ENCODE measurements around the gene TOP2B.

Gene TOP2B

DNA sequence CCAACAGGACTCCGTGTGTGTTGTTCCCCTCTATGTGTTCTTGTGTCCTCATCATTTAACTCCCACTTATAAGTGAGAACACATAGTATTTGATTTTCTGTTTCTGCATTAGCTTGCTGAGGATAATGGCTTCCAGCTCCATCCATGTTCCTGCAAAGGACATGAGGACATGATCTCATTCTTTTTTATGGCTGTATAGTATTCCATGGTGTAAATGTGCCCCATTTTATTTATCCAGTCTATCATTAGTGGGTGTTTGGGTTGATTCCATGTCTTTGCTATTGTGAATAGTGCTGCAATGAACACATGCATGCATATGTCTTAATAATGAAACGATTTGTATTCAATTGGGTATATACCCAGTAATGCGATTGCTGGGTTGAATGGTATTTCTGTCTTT is 28.5 kb upstream of the TOP2B start:
- Histone ChIP-seq H2BK120ac (ENCODE audit: insufficient read depth, low read length, poor library complexity) (no peak overlapping the region), H3K18ac (ENCODE audit: low read length) (no peak overlapping the region), H3K14ac (ENCODE audit: low read length) (no peak overlapping the region), H3K4me3 (ENCODE audit: low read depth, low read length) (no peak overlapping the region), H3K27ac (ENCODE audit: low read depth, low read length) (no peak overlapping the region), H3K79me2 (ENCODE audit: control insufficient read depth, insufficient read depth, low read length, poor library complexity) (no peaks in the 10 kb centered on the region), H3K23ac (ENCODE audit: low read length) (no peak overlapping the region), H4K8ac (ENCODE audit: low read depth, low read length) (no peak overlapping the region), H2BK5ac (ENCODE audit: low read depth, low read length, poor library complexity) (no peak overlapping the region), H3K9me3 (ENCODE audit: insufficient read depth, low read depth, low read length) (no peaks in the 10 kb centered on the region), H4K91ac (ENCODE audit: low read depth, low read length) (no peak overlapping the region), H2BK12ac (ENCODE audit: low read length) (no peak overlapping the region), H3K79me1 (ENCODE audit: low read length) (no peaks in the 10 kb centered on the region), H2AFZ (ENCODE audit: insufficient read depth, low read length, poor library complexity) (no peak overlapping the region), H3K4me1 (ENCODE audit: control insufficient read depth in 1 of 2, insufficient read depth in 2 of 2, low read length in 2 of 2) (no peaks in the 10 kb centered on the region), H3K4ac (ENCODE audit: low read depth, low read length) (no peak overlapping the region), H3K27me3 (ENCODE audit: insufficient read depth, low read length) (no peaks in the 10 kb centered on the region), H2AK5ac (ENCODE audit: low read length) (no peak overlapping the region), H3K4me2 (ENCODE audit: low read length) (no peak overlapping the region), H3K9ac (ENCODE audit: low read length) (no peak overlapping the region), H3K36me3 (ENCODE audit: control insufficient read depth in 1 of 2, insufficient read depth in 2 of 2, low read length in 2 of 2) (no peaks in the 10 kb centered on the region), H4K12ac (ENCODE audit: low read depth, low read length) (no peak overlapping the region)
- no CpG with 5 or more reads among the region's 3 CpGs for WGBS (ENCODE audit: extremely low coverage, insufficient coverage, insufficient read length)
- DNase-seq, result no peak

DNA sequence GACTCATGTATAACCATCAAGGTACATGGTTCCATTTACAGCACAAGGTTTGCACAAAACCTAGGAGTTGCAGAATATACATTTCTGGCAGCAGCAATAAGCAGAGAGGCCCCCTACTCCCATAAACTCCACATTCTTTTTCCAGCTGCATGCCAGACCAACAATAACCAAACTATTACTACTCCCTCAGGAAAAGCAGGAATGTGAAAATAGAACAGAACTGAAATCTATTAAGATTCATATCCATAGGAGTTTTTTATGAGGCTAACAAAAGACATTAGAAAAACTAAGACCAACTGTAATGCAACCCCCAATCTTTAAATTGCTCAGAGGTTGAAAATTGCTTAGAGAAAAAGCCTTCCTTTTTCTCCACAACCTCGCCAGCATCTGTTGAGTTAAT is 27.6 kb upstream of the TOP2B start:
- Histone ChIP-seq H3K27ac (ENCODE audit: low read depth, low read length) (no peak overlapping the region), H3K9me3 (ENCODE audit: insufficient read depth, low read depth, low read length) (no peaks in the 10 kb centered on the region)
- no CpG with 5 or more reads among the region's 1 CpG for WGBS (ENCODE audit: extremely low coverage, insufficient coverage, insufficient read length)

DNA sequence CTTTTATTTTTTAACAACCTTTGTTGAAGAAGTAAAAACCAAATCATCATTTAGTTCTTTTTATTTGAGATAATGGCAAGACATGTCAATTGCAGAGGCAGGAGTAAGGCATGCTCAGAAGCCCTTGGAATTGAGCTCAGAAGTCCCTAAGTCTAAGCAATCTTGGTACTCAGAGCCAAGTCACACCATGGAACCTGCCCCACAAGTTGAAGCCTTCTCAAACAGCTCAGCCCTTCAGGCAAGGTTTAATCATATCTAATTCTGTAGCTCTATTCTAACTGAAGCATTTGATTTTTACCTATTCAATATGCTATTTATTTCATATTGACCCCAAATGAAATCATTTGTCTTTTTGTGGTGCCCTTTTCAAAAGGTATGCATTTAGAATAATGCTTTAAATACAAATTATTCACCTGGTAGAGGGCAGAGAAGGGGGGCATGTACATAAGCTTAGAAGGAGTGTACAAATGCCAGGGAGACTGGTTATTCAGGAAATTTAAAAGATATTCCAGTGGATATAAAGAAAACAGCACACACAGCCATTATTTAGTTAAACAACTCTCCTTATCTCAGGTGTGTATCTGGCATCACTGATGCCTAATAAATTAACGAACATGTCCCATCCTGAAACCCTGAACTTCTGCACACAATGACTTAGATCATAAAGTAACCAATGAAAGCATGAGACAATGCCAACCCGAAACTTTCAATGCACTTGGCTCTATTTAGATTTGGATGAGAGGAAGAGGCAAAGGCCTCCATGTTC is 26.2 kb upstream of the TOP2B start:
- no peak overlapping the region for H3K18ac ChIP-seq (ENCODE audit: low read length)
- H3K4me1 ChIP-seq (ENCODE audit: control insufficient read depth in 1 of 2, insufficient read depth in 2 of 2, low read length in 2 of 2), result no peaks in the 10 kb centered on the region
- H2AFZ ChIP-seq (ENCODE audit: insufficient read depth, low read length, poor library complexity), result no peak overlapping the region
- H3K9ac ChIP-seq (ENCODE audit: low read length), result no peak overlapping the region
- no peaks in the 10 kb centered on the region for H3K79me2 ChIP-seq (ENCODE audit: control insufficient read depth, insufficient read depth, low read length, poor library complexity)
- no peak overlapping the region for H3K27ac ChIP-seq (ENCODE audit: low read depth, low read length)
- no peak overlapping the region for H3K4me3 ChIP-seq (ENCODE audit: low read depth, low read length)
- H2BK5ac ChIP-seq (ENCODE audit: low read depth, low read length, poor library complexity), result no peak overlapping the region
- no peak overlapping the region for H3K14ac ChIP-seq (ENCODE audit: low read length)
- no peaks in the 10 kb centered on the region for H3K79me1 ChIP-seq (ENCODE audit: low read length)
- no peak for DNase-seq
- no peak overlapping the region for H3K4me2 ChIP-seq (ENCODE audit: low read length)
- no peak overlapping the region for H4K91ac ChIP-seq (ENCODE audit: low read depth, low read length)
- H2BK120ac ChIP-seq (ENCODE audit: insufficient read depth, low read length, poor library complexity), result no peak overlapping the region
- no peak overlapping the region for H2BK12ac ChIP-seq (ENCODE audit: low read length)
- H4K8ac ChIP-seq (ENCODE audit: low read depth, low read length), result no peak overlapping the region
- no peak overlapping the region for H2AK5ac ChIP-seq (ENCODE audit: low read length)
- no peaks in the 10 kb centered on the region for H3K27me3 ChIP-seq (ENCODE audit: insufficient read depth, low read length)
- H4K12ac ChIP-seq (ENCODE audit: low read depth, low read length), result no peak overlapping the region
- H3K4ac ChIP-seq (ENCODE audit: low read depth, low read length), result no peak overlapping the region
- no CpG with 5 or more reads among the region's 2 CpGs for WGBS (ENCODE audit: extremely low coverage, insufficient coverage, insufficient read length)
- peaks cover 3% of the 10 kb centered on the region for H3K9me3 ChIP-seq (ENCODE audit: insufficient read depth, low read depth, low read length)
- no peaks in the 10 kb centered on the region for H3K36me3 ChIP-seq (ENCODE audit: control insufficient read depth in 1 of 2, insufficient read depth in 2 of 2, low read length in 2 of 2)
- H3K23ac ChIP-seq (ENCODE audit: low read length), result no peak overlapping the region

More for the DNA sequence above, 27.6 kb upstream of the TOP2B start:
- H2AK5ac ChIP-seq (ENCODE audit: low read length), result no peak overlapping the region
- H3K4me3 ChIP-seq (ENCODE audit: low read depth, low read length), result no peak overlapping the region
- no peak overlapping the region for H4K91ac ChIP-seq (ENCODE audit: low read depth, low read length)
- no peak overlapping the region for H3K18ac ChIP-seq (ENCODE audit: low read length)
- no peak overlapping the region for H3K9ac ChIP-seq (ENCODE audit: low read length)
- H3K4me2 ChIP-seq (ENCODE audit: low read length), result no peak overlapping the region
- H3K4ac ChIP-seq (ENCODE audit: low read depth, low read length), result no peak overlapping the region
- no peak for DNase-seq
- H3K4me1 ChIP-seq (ENCODE audit: control insufficient read depth in 1 of 2, insufficient read depth in 2 of 2, low read length in 2 of 2), result no peaks in the 10 kb centered on the region
- H3K27me3 ChIP-seq (ENCODE audit: insufficient read depth, low read length), result no peaks in the 10 kb centered on the region
- no peak overlapping the region for H2BK5ac ChIP-seq (ENCODE audit: low read depth, low read length, poor library complexity)
- H4K12ac ChIP-seq (ENCODE audit: low read depth, low read length), result no peak overlapping the region
- no peak overlapping the region for H4K8ac ChIP-seq (ENCODE audit: low read depth, low read length)
- no peaks in the 10 kb centered on the region for H3K79me1 ChIP-seq (ENCODE audit: low read length)
- no peak overlapping the region for H3K23ac ChIP-seq (ENCODE audit: low read length)
- no peaks in the 10 kb centered on the region for H3K79me2 ChIP-seq (ENCODE audit: control insufficient read depth, insufficient read depth, low read length, poor library complexity)
- no peaks in the 10 kb centered on the region for H3K36me3 ChIP-seq (ENCODE audit: control insufficient read depth in 1 of 2, insufficient read depth in 2 of 2, low read length in 2 of 2)
- no peak overlapping the region for H2AFZ ChIP-seq (ENCODE audit: insufficient read depth, low read length, poor library complexity)
- H2BK120ac ChIP-seq (ENCODE audit: insufficient read depth, low read length, poor library complexity), result no peak overlapping the region
- no peak overlapping the region for H3K14ac ChIP-seq (ENCODE audit: low read length)
- H2BK12ac ChIP-seq (ENCODE audit: low read length), result no peak overlapping the region

DNA sequence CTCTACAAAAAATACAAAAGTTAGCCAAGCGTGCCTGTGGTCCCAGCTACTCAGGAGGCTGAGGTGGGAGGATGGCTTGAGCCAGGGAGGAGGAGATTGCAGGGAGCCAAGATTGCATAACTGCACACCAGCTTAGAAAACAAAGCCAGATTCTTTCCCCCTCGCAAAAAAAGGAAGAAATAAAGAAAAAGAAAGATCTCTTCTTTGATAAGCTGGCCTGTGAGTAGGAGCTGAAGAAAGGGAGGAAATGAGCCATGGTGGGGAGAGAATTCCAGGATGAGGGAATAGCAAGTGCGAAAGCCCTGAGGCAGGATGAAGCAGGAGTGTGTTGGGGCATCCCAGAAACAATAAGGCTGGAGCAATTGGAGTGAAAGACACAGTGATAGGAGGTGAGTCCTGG is 24.5 kb upstream of the TOP2B start:
- WGBS (ENCODE audit: extremely low coverage, insufficient coverage, insufficient read length), result no CpG with 5 or more reads among the region's 3 CpGs
- Histone ChIP-seq H3K4me2 (ENCODE audit: low read length) (no peak overlapping the region), H4K12ac (ENCODE audit: low read depth, low read length) (no peak overlapping the region), H3K4ac (ENCODE audit: low read depth, low read length) (no peak overlapping the region), H3K79me2 (ENCODE audit: control insufficient read depth, insufficient read depth, low read length, poor library complexity) (no peaks in the 10 kb centered on the region), H3K79me1 (ENCODE audit: low read length) (no peaks in the 10 kb centered on the region), H3K23ac (ENCODE audit: low read length) (no peak overlapping the region), H2AFZ (ENCODE audit: insufficient read depth, low read length, poor library complexity) (no peak overlapping the region), H3K36me3 (ENCODE audit: control insufficient read depth in 1 of 2, insufficient read depth in 2 of 2, low read length in 2 of 2) (no peaks in the 10 kb centered on the region), H3K9me3 (ENCODE audit: insufficient read depth, low read depth, low read length) (peaks cover 3% of the 10 kb centered on the region), H2BK5ac (ENCODE audit: low read depth, low read length, poor library complexity) (no peak overlapping the region), H3K18ac (ENCODE audit: low read length) (no peak overlapping the region), H2BK120ac (ENCODE audit: insufficient read depth, low read length, poor library complexity) (no peak overlapping the region), H3K9ac (ENCODE audit: low read length) (no peak overlapping the region), H4K91ac (ENCODE audit: low read depth, low read length) (no peak overlapping the region), H3K4me3 (ENCODE audit: low read depth, low read length) (no peak overlapping the region), H3K4me1 (ENCODE audit: control insufficient read depth in 1 of 2, insufficient read depth in 2 of 2, low read length in 2 of 2) (no peaks in the 10 kb centered on the region), H4K8ac (ENCODE audit: low read depth, low read length) (no peak overlapping the region), H3K14ac (ENCODE audit: low read length) (no peak overlapping the region), H3K27me3 (ENCODE audit: insufficient read depth, low read length) (no peaks in the 10 kb centered on the region), H3K27ac (ENCODE audit: low read depth, low read length) (no peak overlapping the region), H2AK5ac (ENCODE audit: low read length) (no peak overlapping the region), H2BK12ac (ENCODE audit: low read length) (no peak overlapping the region)
- no peak for DNase-seq

All from trophoblast cell (in vitro differentiated cells and primary cell).